GM19193 (cell line): ENCODE measurements around the gene DYRK4.

ENCODE experiments used
- POLR2A ChIP-seq: IDR thresholded peaks from 4 replicates; pipeline ENCODE4 v1.6.1; 2011; ENCODE audit not compliant: insufficient read depth, insufficient read length; ENCODE audit errors: extremely low read depth

Gene DYRK4, protein sequence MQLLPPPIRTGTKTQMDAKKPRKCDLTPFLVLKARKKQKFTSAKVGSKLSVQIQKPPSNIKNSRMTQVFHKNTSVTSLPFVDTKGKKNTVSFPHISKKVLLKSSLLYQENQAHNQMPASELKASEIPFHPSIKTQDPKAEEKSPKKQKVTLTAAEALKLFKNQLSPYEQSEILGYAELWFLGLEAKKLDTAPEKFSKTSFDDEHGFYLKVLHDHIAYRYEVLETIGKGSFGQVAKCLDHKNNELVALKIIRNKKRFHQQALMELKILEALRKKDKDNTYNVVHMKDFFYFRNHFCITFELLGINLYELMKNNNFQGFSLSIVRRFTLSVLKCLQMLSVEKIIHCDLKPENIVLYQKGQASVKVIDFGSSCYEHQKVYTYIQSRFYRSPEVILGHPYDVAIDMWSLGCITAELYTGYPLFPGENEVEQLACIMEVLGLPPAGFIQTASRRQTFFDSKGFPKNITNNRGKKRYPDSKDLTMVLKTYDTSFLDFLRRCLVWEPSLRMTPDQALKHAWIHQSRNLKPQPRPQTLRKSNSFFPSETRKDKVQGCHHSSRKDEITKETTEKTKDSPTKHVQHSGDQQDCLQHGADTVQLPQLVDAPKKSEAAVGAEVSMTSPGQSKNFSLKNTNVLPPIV

DNA sequence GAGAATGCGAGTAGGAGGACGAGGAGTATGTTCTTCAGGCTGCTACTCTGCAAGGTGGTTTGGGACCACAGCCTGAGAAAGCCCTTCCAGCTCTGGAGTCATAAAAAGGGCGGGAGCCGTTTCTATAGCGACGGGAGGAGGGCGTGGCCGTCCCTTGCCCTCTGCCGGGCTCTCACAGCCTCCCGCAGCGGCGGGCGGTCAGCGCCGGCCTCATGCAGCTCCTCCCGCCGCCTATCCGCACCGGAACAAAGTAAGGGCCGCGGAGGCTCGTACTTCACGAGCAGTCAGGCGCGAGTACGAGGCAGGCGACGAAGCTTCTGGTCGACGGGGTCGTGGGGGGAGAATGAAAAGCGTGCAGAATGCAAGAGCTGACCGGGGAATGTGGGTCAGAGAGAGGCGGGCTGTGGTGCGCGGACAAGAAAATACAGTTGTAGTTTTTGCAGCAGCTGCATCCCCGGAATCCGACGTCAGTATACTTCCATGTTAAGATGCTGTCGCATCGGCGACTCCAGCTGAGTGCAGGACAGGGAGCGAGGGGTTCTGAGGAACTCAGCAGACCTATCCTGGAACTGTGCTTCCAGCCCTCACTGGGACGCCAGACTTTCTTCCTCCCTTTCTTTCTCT lies at the start of gene DYRK4:
Gene DYRK4 (plus strand): TSS at position 175 of the 624 bp plus-strand sequence. CDS start 38 bp downstream, at position 213.
- TF ChIP-seq POLR2A, result no peak

DNA sequence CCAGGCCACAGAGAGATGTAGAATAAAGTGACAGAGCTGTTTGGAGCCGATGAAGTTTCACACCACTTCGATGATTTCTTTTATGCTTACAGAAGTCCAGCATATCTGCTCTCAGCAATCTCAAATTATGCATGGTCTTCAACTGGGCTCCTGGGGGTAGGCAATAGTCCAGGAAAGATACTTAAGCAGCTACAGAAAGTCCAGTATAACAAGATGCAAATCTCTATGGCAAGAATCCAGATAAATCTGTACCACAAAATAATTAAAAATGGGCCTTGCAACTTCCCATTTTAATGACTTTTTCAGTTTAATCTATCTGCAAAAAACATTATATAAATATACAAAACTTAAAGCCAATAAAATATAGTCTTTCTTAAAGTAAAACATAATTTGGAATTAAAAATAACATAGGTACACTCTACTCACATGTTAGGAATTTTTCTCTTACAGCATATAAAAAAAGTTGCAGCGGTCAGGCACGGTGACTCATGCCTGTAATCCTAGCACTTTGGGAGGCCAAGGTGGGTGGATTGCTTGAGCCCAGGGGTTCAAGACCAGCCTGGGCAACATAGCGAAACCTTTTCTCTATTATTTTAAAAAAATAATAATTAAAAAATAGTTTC lies 43.8 kb upstream of the DYRK4 start:
- TF ChIP-seq POLR2A, result no peak

DNA sequence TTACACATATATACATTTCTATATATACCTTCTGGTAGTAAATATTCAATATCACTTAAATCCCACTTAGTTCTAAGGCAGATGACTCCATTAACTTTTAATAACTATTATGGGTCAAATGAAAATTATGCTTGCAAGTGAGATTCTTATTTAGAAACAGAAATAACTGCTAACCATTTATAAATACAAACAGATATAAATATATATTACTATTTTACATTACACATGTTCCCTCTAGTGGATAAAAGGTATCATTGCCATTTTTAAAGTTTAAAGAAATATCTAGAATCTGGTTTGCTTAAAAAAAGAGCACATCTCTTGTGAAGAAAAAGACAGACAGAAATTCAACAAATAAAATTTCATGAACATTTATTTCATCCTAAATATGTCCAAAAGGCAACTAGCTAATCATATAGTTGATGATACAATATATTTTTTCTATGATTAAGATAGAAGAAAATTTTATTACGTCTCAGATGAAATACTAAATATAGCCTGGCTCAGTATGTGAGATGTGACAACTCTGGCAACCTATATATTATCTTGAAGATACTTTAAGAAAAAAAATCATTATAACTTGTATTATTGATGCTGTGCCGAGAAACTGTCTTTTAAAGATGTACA lies 35.0 kb upstream of the DYRK4 start:
- no peak for TF ChIP-seq POLR2A

DNA sequence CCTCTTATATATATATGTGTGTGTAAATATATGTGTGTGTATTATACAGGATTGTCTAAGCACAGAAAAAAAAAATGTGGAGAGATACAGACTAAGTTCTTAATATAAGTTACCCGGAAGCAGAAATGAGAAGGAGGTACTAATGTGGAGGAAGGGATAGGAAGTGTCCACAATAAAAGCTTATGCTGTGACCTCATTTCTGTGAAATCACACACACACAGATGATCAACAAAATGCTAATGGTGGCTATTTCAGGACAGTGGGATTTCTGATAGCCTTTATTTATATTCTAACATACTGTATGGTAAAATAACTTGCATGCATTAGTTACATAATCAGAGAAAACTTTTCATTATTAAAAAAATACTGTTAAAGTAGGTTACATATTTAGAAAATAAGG lies 31.8 kb upstream of the DYRK4 start:
- no peak for TF ChIP-seq POLR2A

DNA sequence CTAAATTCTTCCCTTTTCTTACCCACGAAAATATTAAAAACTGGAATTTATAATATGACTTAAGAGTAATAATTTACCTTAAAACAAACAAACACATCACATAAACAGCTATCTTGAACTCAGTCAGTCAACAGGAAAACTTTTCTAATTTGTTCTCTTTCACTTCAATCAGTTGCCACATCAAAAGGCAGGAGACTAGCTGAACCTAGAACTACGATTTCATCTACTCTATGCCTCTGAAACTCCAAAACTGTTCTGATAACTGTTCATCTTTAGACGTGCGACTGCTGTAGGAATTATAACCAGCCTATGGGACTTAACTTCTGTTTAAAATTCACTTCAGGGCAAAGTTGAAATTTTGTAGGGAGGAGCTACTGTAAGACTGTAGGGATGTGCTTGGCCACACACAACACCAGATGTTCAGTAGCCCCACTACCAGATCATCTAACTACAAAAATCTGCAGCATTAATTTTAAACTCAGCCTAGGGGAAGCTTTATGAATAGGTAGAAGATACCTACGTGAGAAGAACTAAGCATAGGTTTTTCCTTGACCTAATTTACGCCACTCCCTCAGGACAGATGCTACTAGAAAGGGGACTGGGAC lies 30.9 kb upstream of the DYRK4 start:
- TF ChIP-seq POLR2A, result no peak

DNA sequence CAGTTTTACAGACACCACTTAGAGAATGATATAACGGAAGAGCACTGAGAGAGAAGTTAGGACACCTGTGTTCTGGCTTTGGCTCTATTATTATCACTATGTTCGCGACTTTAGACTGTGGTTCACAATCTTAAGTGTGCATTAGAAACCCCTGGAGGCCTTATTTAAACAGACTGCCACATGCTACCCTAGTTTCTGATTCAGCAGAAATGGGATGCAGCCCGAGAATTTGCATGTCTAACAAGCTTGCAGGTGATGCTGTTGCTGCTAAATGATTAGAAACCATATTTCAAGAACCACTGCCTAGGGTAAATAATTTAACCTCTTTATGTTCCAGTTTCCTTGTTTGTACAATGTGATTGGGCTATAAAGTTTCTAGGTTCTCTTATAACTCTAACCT lies 26.9 kb upstream of the DYRK4 start:
- TF ChIP-seq POLR2A, result no peak

DNA sequence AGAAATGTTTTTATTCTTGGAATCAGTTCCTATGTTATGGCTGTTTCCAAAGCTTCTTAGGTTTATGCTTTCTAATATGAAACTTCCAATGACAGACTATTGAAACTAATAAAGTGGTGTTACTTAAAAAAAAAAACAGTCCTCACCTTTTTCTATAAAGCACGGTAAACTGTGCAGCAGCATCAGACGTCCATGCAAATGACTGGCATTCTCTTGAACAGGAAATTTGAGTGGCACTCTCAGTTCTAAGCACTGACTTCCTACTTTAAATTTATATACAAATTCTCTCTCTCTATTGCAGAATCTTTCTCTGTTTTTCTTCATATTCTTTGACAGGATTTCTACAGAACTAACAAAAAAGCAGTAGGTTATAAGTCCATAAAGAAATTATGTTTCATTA lies 26.1 kb upstream of the DYRK4 start:
- TF ChIP-seq POLR2A, result no peak

DNA sequence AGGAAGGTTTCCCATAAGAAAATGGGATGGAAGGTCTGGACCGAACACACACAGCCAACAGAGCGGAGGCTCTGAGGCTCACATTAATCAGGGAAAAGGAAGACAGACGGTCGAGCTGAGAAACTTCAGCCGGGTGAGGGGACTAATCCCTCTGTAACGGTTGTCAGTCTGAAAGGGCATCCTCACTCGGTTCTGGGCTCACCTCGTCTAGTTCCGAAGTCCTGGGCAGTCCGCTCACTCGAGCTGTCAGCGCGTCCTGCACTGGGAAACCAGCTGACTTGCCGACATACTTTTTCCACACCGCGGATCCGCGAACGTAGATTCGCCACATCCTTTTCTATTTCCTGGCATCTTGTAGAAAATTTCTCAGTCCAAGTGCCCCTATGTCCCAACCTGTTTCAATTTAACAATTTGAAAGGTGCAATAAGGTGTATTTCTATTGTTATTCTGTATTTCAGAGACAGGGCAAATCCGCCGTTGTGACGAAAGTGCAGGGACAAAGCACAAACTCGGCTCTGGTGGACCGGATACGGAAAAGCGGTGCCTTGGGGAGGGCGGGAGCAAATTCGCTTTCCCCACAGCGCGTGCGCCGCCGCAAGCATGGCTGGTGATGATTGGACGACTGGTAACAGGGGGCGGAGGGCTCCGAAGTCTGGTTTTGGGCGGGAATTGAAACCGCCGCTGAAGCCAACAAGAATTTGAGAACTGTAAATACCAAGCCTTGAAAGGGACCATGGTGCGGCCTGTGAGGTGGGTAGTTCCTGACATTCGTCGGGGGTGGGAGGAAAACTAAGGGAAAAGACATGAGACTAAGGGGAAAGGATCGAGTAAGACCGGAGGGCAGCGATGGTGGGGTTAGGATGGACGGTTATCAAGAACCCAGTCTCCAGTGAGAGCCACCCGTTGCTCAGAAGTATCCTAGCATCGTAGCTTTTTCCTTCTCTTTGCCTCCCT lies 23.5 kb upstream of the DYRK4 start, which contains the start of gene RAD51AP1:
Gene RAD51AP1 (plus strand): TSS at position 684 of the 954 bp plus-strand sequence. CDS start 50 bp downstream, at position 734.
- TF ChIP-seq POLR2A, result peak; percentile 85

DNA sequence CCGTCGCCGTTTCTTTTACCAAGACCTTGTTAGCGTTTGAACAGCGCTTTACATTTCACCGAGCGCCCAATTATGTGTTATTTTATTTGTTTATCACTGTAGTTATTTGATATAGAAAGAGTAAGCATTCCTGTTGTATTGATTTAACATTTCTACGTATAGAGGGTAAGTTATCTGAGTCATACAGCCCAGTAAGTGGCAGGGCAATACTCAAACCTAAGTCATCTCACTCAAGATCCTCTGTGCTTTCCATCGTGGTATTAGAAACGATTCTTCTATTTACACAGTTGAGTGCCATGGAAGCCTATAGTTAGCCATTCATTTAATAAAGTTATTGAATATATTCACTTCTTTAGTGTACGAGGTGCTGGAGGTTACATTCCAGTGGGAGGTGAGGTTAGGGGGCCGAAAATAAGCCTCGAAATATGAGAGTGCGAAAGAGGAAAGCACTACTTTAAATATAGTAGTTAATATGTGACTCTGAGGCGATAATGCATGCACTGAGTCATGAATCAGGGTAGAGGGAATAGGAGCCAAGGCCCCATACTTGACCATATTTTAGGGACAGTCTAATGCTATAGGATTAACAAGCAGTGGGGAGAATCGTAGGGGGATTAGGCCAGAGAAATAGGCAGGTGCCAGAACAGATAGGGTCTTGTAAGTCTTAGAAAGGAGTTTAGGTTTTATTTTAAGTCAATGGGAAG lies 22.7 kb upstream of the DYRK4 start:
- TF ChIP-seq POLR2A, result no peak

DNA sequence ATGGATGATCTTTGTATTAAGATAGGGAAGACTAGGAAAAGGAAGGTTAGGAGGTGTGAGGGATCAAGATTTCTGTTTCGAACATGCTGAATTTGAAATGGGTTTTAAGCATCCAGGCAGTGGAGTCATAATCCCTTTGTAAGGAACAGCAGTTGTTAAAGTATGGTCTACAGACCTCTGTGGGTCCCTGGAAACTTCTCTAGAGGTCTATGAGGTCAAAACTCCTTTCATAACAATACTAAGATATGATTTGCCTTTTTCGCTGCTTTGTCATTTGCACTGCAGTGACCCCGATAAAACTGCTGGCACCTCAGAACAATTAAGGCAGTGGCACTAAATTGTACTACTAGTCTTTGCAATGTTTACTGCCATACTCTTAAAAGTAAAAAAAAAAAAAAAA lies 21.8 kb upstream of the DYRK4 start:
- no peak for TF ChIP-seq POLR2A

DNA sequence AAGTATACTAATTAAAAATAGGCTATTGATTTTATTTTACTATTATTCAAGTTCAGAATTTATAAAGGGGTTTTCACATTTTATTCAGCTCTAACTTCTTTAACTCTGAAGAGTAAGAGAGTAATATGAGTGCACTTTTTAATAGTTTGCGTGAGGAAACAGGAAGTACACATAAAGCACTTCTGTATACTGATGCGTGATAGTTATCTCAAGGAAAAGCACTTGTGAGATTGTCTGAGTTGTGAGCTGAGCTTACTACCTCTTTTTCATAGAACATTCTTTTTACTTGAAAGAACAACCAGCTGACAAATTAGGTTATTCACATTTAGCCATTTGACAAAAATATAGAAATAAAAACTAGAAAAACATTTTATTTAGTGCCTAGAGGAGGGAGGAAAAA lies 21.4 kb upstream of the DYRK4 start:
- no peak for TF ChIP-seq POLR2A

DNA sequence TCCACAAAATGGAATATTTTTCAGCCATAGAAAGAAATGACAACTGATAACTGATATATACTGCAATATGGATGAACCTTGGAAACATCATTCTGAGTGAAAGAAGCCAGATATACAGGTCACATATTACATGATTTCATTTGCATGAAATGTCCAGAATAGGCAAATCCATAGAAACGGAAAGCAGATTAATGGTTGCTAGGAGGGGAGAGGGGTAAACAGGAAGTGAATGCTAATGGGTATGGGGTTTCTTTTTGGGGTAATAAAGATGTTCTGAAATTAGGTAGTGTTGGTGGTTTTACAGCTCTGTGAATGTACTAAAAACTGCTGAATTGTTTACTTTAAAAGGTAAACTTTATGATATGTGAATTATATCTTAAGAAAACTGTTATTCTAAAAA lies 16.8 kb upstream of the DYRK4 start:
- TF ChIP-seq POLR2A, result no peak

DNA sequence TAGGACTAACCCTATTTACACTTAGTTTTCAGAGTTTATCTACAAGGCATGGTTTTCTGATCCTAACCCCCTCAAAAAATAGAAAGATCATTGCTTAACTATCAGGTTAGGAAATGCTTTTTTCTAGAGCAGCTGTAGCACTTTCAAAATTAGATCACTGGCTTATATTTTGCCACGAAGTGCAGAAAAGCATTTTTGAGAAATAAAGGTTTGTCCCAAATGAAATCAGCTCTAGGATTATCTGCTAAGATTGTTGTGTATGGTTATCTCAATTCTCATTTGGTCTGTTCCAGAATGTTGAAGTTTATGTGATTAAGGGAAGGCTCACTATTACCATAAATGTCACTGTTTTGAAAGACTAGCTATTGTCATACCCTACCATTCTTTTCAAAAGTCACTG lies 9.8 kb upstream of the DYRK4 start:
- no peak for TF ChIP-seq POLR2A

DNA sequence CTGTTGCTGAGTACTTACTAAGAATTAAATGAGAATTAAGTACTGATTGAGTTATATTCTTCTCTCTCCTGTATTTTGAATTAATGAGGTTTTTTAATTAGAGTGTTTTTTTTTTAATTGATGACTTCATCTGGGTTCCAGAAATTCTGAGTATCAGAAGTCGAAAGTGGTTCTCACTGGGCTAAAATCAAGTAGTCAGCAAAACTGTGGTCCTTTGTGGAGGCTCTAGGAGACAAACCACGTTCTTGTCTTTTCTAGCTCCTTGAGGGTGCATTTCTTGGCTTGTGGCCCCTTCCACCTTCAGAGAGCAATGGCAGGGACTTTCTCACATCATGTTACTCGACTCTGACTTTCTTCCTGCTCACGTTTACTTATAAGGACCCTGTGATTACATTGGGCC lies 8.1 kb upstream of the DYRK4 start:
- TF ChIP-seq POLR2A, result no peak

DNA sequence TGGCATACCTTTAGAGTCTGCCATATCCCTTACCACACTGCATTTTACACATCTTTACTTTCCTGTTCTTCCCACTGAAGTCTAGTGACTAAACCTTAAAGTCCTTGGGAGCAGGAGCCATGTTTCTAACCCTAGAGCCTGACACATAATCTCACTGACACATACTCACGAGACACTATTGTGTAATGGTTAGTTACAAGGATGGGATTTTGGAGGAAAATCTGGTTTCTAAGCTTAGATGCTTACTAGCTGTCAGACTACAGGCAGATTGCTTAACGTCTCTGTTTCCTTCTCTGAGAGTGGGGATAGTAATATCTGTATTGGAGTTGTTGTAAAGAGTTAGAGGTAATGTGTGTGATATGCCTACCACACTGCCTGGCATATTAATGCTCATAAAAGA lies 6.2 kb upstream of the DYRK4 start:
- TF ChIP-seq POLR2A, result no peak
